ENCODE measurements around the gene ATG16L1. TPM values are rescaled to one million over a fixed set of nuclear protein-coding genes. Genes with fewer than 3 reads are reported as not detected.

The ATG16L1 gene
- total and polyA plus RNA-seq, 9 donors = 9.5 to 32.3 (median 20.0) TPM

GRCh38 chr2:233247116-233247515 lies 4.4 kb upstream of the ATG16L1 start:
- H3K27me3 ChIP-seq = no peaks in the 10 kb centered on the region
- H3K4me3 ChIP-seq = no peak overlapping the region
- intact Hi-C loops (cut with DNase I) = loop anchor here in 1 of 4 donors (10.0 kb wide), 1 partner anchor 642 kb away; no protein-coding TSS in a partner anchor
- H3K9me3 ChIP-seq = no peaks in the 10 kb centered on the region
- no peaks in the 10 kb centered on the region for H3K4me1 ChIP-seq (ENCODE audit: insufficient read depth)
- 67 to 81% (median 76%) methylated on average over 2 of the region's 2 CpGs for WGBS, 3 donors
- TF ChIP-seq CTCF (IDR thresholded peaks at IDR 0.05) (no peak), EP300 (IDR thresholded peaks at IDR 0.05) (no peak), POLR2A (IDR thresholded peaks at IDR 0.05) (no peak)
- H3K36me3 ChIP-seq = no peaks in the 10 kb centered on the region
- DNase-seq = no peak
- H3K27ac ChIP-seq = no peak overlapping the region

GRCh38 chr2:233247744-233248143 lies 3.7 kb upstream of the ATG16L1 start:
- no peaks in the 10 kb centered on the region for H3K4me1 ChIP-seq (ENCODE audit: insufficient read depth)
- TF ChIP-seq EP300 (IDR thresholded peaks at IDR 0.05) = no peak
- TF ChIP-seq POLR2A (IDR thresholded peaks at IDR 0.05) = no peak
- TF ChIP-seq CTCF (IDR thresholded peaks at IDR 0.05) = no peak
- H3K9me3 ChIP-seq = no peaks in the 10 kb centered on the region
- H3K4me3 ChIP-seq = no peak overlapping the region
- H3K27ac ChIP-seq = no peak overlapping the region
- intact Hi-C loops (cut with DNase I) = loop anchor here in 1 of 4 donors (10.0 kb wide), 1 partner anchor 643 kb away; no protein-coding TSS in a partner anchor
- DNase-seq = no peak
- no peaks in the 10 kb centered on the region for H3K36me3 ChIP-seq
- no peaks in the 10 kb centered on the region for H3K27me3 ChIP-seq

- Histone ChIP-seq H3K4me3 (no peak overlapping the region), H3K9me3 (no peaks in the 10 kb centered on the region), H3K27me3 (no peaks in the 10 kb centered on the region), H3K27ac (no peak overlapping the region), H3K36me3 (no peaks in the 10 kb centered on the region), H3K4me1 (ENCODE audit: insufficient read depth) (peaks cover 4% of the 10 kb centered on the region)
- DNase-seq = no peak
- WGBS, 3 donors = 72 to 79% (median 75%) methylated on average over 7 of the region's 7 CpGs
- intact Hi-C loops (cut with DNase I) = loop anchor here in 1 of 4 donors (10.0 kb wide), 1 partner anchor 644 kb away; no protein-coding TSS in a partner anchor
- no peak for TF ChIP-seq EP300 (IDR thresholded peaks at IDR 0.05)
- no peak for TF ChIP-seq CTCF (IDR thresholded peaks at IDR 0.05)
- TF ChIP-seq POLR2A (IDR thresholded peaks at IDR 0.05) = no peak
Observed at GRCh38 chr2:233248999-233249398, 2.5 kb upstream of the ATG16L1 start.

- H3K4me1 ChIP-seq (ENCODE audit: insufficient read depth) = peaks cover 6% of the 10 kb centered on the region
- TF ChIP-seq CTCF (IDR thresholded peaks at IDR 0.05) (no peak), POLR2A (IDR thresholded peaks at IDR 0.05) (no peak), EP300 (IDR thresholded peaks at IDR 0.05) (no peak)
- H3K9me3 ChIP-seq = no peaks in the 10 kb centered on the region
- no peaks in the 10 kb centered on the region for H3K36me3 ChIP-seq
- intact Hi-C loops (cut with DNase I) = loop anchor here (5.0 to 10.0 kb wide), 3 partner anchors 194 to 638 kb away; no protein-coding TSS in a partner anchor
- WGBS, 3 donors = 86 to 88% (median 88%) methylated on average over 9 of the region's 9 CpGs
- no peak overlapping the region for H3K27ac ChIP-seq
- no peak for DNase-seq
- H3K4me3 ChIP-seq = no peak overlapping the region
- H3K27me3 ChIP-seq = no peaks in the 10 kb centered on the region
Observed at GRCh38 chr2:233250568-233250967, 905 bp upstream of the ATG16L1 start.

Measured in ovary (tissue), 9 donors.